Astrocyte of the spinal cord (primary cell): ENCODE data around the gene HSP90AA1.
A peak's percentile ranks its signal among the peaks of the same experiment; 100 is the strongest.

Experiments
- DNase-seq: peaks from one replicate; pipeline ENCODE4 v3.0.0; 2011; ENCODE audit warnings: low read depth, low spot score
- H3K4me3 ChIP-seq: 2 replicates; pipeline ENCODE4 v1.5.1; 2011; ENCODE audit warnings: low read depth, mild to moderate bottlenecking, low read length, moderate library complexity
- in situ Hi-C: cut with HindIII; loops from 2 replicates; pipeline ENCODE4 v1.10.0; 2017; ENCODE audit warnings: low sequenced_read_pairs
- TF ChIP-seq, protein P1 (sequence below): IDR thresholded peaks from 2 replicates; pipeline ENCODE4 v1.5.1; 2012; ENCODE audit warnings: low read depth, mild to moderate bottlenecking, low read length, inconsistent platforms

Gene HSP90AA1

DNA sequence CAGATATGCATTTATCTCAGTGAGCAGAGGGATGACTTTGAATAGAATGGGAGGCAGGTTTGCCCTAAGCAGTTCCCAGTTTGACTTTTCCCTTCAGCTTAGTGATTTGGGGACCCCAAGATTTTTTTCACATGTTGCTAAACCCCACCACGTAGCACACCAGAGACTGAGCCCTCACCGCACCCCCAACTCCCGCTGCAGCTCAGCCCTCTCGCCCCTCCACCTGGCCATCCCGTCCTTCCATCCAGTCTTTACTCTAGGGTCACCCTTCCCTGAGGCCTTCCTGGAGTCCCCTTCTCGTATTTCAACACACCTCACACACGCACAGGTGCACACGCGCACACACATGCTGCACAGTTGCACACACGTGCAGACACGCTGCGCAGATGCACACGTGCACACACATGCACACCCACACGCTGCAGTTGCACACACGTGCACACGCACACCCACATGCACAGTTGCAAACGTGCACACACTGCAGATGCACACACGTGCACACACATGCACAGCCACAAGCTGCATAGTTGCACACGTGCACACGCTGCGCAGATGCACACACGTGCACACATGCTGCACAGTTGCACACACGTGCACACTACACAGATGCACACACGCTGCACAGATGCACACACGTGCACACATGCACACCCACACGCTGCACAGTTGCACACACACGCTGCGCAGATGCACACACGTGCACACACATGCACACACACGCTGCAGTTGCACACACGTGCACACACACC lies 30.0 kb downstream of the HSP90AA1 start:
- H3K4me3 ChIP-seq = no peak overlapping the region
- no peak for DNase-seq
- TF ChIP-seq, protein P1, sequence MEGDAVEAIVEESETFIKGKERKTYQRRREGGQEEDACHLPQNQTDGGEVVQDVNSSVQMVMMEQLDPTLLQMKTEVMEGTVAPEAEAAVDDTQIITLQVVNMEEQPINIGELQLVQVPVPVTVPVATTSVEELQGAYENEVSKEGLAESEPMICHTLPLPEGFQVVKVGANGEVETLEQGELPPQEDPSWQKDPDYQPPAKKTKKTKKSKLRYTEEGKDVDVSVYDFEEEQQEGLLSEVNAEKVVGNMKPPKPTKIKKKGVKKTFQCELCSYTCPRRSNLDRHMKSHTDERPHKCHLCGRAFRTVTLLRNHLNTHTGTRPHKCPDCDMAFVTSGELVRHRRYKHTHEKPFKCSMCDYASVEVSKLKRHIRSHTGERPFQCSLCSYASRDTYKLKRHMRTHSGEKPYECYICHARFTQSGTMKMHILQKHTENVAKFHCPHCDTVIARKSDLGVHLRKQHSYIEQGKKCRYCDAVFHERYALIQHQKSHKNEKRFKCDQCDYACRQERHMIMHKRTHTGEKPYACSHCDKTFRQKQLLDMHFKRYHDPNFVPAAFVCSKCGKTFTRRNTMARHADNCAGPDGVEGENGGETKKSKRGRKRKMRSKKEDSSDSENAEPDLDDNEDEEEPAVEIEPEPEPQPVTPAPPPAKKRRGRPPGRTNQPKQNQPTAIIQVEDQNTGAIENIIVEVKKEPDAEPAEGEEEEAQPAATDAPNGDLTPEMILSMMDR = no peak
- in situ Hi-C loops = no loop called here

GRCh38 chr14:102055181-102055901 lies 31.5 kb downstream of the HSP90AA1 start:
- no peak overlapping the region for H3K4me3 ChIP-seq
- DNase-seq = peak; percentile 77
- TF ChIP-seq, protein P1 = no peak
- in situ Hi-C loops = no loop called here

GRCh38 chr14:102052522-102052921 lies 34.3 kb downstream of the HSP90AA1 start:
- no peak for DNase-seq

DNA sequence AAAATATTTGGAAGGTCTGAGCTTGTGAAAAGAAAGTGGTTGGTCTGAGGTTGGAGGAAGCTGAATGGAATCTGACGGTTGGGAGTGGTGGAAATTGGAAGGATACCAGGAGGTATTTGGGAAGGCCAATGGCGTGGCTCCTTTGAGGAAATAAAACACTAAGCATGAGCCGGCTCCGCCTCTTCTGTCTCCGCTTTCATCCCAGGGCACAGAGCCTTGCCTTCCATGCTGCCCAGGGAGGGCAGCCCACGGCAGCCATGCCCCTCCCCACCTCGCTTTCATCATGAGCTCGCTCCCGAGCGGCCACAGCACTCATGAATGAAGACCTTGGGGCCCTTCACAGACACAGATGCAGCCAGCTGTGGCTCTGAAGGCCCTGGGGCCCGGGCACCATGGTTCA lies 36.2 kb downstream of the HSP90AA1 start:
- DNase-seq = peak; percentile 78
- in situ Hi-C loops = no loop called here
- TF ChIP-seq, protein P1 = no peak
- no peak overlapping the region for H3K4me3 ChIP-seq

More at GRCh38 chr14:102052522-102052921, 34.3 kb downstream of the HSP90AA1 start:
- in situ Hi-C loops = no loop called here
- H3K4me3 ChIP-seq = no peak overlapping the region
- TF ChIP-seq, protein P1 = no peak

GRCh38 chr14:102050026-102050405 lies 36.8 kb downstream of the HSP90AA1 start:
- in situ Hi-C loops = no loop called here
- no peak for DNase-seq
- no peak overlapping the region for H3K4me3 ChIP-seq
- TF ChIP-seq, protein P1 = no peak

DNA sequence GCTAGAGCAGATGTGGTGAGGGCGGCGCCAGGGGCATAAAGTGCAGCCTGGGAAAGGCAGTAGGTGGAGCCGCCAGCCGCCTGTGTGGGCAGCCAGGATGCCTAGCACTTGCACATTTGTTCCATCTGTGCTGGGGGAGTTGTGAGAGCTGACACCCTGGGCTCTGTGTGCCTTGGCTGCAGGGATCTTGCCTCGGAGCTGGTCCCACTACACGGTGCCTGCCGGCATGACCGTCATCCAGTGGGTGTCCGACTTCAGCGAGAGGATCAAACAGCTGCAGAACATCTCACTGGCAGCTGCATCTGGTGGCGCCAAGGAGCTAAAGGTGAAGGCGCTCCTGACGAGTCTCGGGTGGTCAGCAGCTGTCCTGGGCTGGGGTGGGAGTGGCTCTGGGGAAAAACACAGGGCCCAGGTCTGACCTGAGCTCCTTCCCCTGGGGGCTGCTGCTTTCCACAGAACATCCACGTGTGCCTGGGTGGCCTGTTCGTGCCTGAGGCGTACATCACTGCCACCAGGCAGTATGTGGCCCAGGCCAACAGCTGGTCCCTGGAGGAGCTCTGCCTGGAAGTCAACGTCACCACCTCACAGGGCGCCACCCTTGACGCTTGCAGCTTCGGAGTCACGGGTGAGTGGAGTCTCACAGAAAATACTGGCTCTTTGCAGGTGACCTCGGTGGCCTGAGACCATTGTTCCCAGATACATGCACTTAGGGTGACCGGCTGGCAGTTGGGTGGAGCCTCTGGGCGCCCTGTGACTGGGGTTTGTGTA lies 37.4 kb downstream of the HSP90AA1 start:
- no peak overlapping the region for H3K4me3 ChIP-seq
- in situ Hi-C loops = no loop called here
- TF ChIP-seq, protein P1 = no peak
- no peak for DNase-seq
